Loucy (cell line): ENCODE measurements around the gene MARVELD1.

Experiments
- CTCF ChIP-seq: fragments of 200-600 bp; sonication (generic); conservative IDR thresholded peaks from 2 replicates; pipeline ENCODE4 v1.5.1; 2014; ENCODE audit warnings: mild to moderate bottlenecking, antibody characterized with exemption, low read length
- EZH2phosphoT487 ChIP-seq: fragments of 200-600 bp; IDR thresholded peaks from 2 replicates; pipeline ENCODE4 v1.6.1; 2018; ENCODE audit warnings: antibody characterized with exemption, mild to moderate bottlenecking, moderate library complexity, borderline replicate concordance

- TF ChIP-seq CTCF (no peak), EZH2phosphoT487 (no peak)
Measured at GRCh38 chr10:97764519-97764931, 51.0 kb downstream of the MARVELD1 start.
